HG02798 (cell line): ENCODE results near the gene B3GALT4.
"Not testable (repeated sequence)": the region's sequence is repeated elsewhere in the genome, so short reads cannot be mapped to it uniquely, and the experiment has no call there.

ENCODE experiments used
- ATAC-seq: cut with Tn5 transposase; IDR thresholded peaks from one replicate; pipeline ENCODE4 v1.9.1; 2021; ENCODE audit warnings: mild to moderate bottlenecking; ENCODE audit not compliant: unreplicated experiment, poor library complexity

Gene B3GALT4

GRCh38 chr6:33271468-33272274, 5.3 kb upstream of the B3GALT4 start, which contains the start of the genes RPS18 and VPS52:
RPS18 (plus strand) TSS chr6:33272075; CDS start chr6:33272120, 45 bp downstream.
VPS52 (minus strand) TSS chr6:33271876; CDS start chr6:33271675, 201 bp downstream.
- peak; percentile 90 for ATAC-seq

DNA sequence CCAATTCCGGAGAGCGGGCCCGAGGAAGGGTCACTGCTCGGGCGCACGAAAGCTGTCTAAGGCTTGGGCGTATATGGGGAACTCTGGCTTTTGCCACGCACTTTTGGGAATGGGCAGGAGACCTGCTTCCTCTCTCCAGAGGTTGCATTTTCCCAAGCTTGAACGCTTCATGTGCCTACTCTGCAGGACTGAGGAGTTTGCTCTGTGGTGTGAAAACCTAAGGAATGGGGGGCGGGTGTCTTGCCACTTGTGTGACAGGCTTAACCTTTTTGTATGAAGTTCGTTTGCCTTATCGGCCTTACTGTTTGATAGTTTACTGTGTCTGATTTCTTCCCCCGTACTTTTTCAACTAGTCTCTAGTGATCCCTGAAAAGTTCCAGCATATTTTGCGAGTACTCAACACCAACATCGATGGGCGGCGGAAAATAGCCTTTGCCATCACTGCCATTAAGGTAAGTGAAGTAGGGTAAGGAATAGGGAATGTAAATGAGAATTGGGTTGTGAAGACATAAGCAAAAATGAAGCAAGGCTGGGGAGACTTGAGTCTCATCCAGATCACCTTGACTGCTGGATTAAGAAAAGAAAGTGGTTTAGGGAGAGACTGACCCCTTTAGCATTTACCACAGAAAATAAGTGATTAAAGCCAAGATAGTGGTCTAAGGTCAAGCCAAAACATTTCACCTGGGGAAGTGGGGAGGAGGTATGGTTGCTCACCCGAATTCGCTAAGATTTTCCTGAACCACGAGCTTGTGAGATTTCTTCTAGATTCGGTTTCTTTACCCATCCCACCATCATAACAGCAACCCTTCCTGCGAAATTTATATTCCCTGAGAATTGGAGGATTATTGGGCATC, 4.4 kb upstream of the B3GALT4 start:
- ATAC-seq, result no peak

- no peak for ATAC-seq
Observed at GRCh38 chr6:33273129-33273923, 3.6 kb upstream of the B3GALT4 start.

DNA sequence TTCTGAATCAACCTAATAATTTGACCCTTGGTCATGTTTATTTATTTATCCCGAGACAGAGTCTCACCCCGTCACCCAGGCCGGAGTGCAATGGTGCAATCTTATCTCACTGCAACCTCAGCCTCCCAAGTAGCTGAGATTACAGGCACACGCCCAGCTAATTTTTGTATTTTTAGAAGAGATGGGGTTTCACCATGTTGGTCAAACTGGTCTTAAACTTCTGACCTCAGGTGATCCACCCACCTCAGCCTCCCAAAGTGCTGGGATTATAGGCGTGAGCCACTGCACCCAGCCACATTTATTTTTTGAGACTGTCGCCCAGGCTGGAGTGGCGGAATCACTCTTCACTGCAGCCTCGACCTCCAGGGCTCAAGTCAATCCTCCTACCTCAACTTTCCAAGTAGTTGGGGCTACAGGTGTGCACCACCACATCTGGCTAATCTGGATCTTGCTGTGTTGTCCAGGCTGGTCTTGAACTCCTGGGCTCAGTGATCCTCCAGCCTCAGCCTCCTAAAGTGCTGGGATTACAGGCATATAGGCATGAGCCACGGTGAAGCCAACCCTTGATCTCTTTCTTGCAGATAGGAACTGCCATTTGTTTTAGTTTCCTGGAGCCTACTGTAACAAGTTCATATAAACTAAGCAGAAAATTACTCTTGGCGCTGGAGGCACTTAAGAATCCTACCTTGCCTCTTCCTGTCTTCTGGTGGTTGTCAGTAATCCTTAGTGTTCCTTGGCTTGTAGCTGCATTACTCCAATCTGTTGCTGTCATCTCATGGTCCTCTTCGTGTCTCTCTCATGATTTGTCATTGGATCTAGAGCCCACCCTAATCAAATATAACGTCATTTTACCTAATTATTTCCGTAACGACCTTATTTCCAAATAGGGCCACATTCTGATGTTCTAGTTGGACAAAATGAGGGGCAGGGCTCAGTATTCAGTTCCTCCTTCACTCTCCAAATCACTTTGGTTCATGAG, 2.7 kb upstream of the B3GALT4 start:
- ATAC-seq, result no peak

- ATAC-seq, result not testable (repeated sequence)
Observed at GRCh38 chr6:33275795-33276580, 935 bp upstream of the B3GALT4 start.

- no peak for ATAC-seq
Observed at GRCh38 chr6:33276581-33276863, 401 bp upstream of the B3GALT4 start.

- no peak for ATAC-seq
Observed at GRCh38 chr6:33277663-33278391, 904 bp downstream of the B3GALT4 start.

DNA sequence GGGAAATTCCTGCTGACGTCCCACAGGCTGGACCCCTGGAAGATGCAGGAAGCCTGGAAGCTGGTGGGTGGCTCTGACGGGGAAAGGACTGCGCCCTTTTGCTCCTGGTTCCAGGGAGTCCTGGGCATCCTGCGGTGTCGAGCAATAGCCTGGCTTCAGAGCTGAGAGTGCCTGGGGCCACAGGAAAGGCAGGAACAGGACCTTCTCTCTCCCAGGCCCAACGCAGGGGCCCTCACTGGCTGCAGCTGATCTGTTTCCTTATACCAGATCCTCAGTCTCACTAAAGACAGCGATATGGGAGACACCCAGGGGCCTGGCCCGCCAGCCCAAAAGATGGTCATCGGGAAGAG, 1.4 kb downstream of the B3GALT4 start:
- ATAC-seq, result no peak

DNA sequence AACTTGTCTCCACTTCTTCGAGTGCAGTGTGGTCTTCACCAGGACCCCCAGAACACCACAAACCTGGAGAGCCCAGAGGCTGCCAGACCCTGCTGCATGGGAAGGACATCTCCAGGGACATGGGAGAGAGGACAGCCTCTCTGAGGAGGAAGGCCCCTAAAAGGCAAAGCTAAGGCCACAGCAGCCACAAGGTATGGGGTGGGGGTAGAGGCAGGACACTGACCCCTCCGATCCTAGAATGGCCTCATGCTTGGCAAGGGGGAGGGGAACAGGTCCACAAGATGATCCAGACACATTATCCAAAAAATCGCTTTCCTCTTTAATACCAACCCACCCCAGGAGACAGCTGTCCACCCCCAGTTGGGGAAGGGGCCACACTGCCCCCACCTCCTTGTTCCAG, 1.9 kb downstream of the B3GALT4 start:
- ATAC-seq, result no peak

- ATAC-seq, result no peak
Observed at GRCh38 chr6:33279257-33279695, 2.4 kb downstream of the B3GALT4 start.

GRCh38 chr6:33279971-33280511, 3.1 kb downstream of the B3GALT4 start:
- ATAC-seq, result no peak

DNA sequence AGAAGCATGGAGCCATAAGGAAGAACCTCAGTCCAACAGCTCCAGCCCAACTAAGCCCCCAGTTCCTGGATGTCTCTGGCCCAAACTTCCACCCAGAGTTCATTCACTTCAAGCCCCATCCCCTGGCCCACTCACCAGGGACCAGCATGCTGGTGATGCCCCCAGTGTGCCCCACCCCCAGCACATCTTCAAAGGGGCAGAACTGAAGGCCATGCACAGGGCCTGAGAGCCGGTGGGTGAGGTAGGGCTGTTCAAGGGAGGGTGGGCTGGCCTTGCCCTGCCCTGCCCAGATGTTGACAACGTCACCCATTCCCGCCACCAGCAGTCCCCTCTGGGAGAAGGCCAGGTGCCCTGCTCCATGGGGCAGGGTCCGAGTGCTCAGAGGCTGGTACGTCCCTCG, 3.6 kb downstream of the B3GALT4 start:
- no peak for ATAC-seq

DNA sequence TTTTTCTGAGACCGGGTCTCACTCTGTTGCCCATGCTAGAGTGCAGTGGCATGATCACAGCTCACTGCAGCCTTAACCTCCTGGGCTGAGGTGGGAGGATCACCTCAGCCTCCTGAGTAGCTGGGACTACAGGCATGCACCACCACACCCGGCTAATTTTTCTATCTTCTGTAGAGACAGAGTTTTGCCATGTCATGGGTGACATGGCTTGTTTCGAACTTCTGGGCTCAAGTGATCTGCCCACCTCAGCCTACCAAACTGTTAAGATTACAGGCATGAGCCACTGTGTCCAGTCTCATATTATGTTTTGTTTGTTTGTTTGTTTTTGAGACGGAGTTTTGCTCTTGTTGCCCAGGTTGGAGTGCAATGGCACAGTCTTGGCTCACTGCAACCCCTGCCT, 8.3 kb downstream of the B3GALT4 start:
- ATAC-seq, result not testable (repeated sequence)

GRCh38 chr6:33286946-33287914, 10.3 kb downstream of the B3GALT4 start:
- no peak for ATAC-seq

DNA sequence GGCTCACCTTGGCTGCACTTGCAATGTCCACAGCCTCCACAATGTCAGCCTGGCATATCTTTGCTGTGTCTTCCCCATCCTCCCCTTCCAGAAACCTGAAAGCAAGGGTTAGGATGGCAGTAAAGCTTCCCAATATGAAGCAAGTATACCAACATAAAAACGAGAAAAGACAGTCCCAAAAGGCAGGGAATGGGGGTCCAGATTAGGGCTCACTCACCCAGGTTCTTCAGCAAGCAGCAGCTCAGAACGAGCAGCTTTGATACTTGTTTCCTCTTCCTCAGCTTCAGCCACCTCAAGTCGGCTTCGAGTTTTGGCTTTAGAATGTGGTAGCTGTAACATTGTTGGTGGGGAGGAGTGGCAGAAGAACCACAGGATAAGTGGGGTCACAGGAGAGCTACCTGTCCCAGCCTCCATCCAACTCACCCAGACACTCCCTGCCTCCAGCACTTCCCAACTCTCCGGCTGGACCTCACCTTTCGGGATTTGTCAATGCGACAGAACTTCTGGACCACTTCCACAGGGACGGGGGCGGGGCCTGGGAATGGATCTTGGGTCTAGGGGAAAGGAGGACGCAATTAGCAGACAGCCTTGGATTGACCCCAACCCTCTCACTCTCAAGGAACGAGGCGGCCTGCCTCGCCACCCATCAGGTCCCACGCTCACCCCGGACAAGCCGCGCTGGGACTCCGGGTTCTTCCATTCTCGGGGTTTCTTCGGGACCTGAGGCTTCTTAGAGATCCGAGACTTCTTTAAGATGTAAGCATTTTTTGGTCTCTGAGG, 11.4 kb downstream of the B3GALT4 start:
- ATAC-seq, result no peak
